GM10266 (cell line): Measurements from ENCODE around the gene ELOVL2.

Experiments used
- DNase-seq: peaks from one replicate; pipeline ENCODE4 v3.0.0; 2012; ENCODE audit errors: extremely low spot score
- TF ChIP-seq, protein P1 (sequence below): IDR thresholded peaks from 2 replicates; pipeline ENCODE4 v1.5.1; 2012; ENCODE audit warnings: mild to moderate bottlenecking, low read depth; ENCODE audit not compliant: control insufficient read depth, insufficient read depth; ENCODE audit errors: missing control alignments

Gene ELOVL2

DNA sequence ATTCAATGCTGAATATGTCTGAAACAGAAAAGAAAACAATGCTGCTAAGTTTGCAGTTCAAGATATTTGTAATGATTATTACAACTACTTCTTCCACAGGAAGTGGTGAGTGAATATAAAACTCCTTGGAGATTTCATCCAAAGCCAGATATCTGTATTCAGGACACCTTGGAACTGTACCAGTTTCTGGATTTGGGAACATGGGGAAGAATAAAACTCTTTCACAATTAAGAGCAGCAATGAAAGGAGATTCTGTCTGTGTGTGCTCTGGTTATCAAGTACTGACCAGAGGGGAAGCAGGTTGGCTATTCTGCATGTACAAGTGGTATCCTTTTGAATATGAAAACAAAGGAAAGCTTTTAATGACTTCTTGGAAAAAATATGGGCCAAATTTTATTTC, 21.1 kb downstream of the ELOVL2 start:
- DNase-seq = no peak
- TF ChIP-seq, protein P1, sequence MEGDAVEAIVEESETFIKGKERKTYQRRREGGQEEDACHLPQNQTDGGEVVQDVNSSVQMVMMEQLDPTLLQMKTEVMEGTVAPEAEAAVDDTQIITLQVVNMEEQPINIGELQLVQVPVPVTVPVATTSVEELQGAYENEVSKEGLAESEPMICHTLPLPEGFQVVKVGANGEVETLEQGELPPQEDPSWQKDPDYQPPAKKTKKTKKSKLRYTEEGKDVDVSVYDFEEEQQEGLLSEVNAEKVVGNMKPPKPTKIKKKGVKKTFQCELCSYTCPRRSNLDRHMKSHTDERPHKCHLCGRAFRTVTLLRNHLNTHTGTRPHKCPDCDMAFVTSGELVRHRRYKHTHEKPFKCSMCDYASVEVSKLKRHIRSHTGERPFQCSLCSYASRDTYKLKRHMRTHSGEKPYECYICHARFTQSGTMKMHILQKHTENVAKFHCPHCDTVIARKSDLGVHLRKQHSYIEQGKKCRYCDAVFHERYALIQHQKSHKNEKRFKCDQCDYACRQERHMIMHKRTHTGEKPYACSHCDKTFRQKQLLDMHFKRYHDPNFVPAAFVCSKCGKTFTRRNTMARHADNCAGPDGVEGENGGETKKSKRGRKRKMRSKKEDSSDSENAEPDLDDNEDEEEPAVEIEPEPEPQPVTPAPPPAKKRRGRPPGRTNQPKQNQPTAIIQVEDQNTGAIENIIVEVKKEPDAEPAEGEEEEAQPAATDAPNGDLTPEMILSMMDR = no peak

DNA sequence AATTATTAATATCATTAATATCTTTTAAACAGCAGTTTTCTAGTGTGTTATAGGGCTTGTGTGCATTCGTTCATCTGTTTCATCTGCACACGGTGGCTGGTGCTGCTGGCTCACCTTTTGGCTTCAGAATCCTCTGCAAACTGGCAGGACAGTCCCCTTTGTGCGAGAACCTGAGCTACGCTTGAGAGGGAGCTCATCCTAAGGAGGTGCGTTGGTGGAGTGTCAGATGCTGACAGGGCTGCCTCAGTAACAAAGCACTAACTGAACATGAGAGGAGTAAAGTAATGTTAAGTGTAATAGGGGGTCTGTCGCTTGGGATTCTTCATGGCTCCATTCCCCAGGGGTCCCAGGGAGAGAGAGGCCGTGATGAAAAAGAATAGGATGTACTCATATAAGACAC, 22.4 kb downstream of the ELOVL2 start:
- TF ChIP-seq, protein P1 = no peak
- no peak for DNase-seq

DNA sequence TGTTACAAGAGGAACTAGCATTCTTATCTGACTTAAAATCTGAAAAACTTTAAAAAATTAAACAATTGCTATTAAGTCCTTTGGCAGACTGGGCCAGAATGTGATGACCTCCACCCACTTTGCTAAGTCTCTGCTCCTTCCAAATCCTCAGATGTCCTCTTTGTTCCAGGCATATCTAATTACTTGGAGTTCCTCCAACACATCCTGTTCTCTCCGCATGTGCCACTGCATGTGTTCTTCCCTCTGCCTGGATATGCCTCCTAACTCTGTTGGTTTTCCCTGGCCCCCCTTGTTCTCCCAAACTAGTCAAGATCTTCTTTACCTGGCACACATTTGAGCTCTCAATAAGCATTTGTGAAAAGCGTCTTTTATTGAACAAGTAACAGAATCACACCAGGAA, 23.1 kb downstream of the ELOVL2 start:
- DNase-seq = no peak
- TF ChIP-seq, protein P1 = no peak

DNA sequence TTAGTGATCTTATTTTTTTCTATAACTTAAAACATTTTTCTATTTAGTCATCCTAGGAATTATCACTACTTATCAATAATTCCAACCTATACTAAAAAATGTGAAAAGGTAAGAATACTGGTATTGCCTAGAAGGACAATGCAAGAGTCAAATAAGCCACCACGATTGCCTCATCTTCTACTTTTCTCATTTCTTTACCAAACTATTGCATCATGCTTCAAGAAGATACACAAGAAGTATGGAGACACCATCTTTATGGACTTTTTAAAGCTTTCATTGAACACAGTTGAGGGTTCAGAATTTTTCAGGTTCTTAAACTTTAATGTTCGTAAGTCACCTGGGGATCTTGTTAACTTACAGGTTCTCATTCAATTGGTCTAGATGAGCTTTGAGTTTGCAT, 25.9 kb downstream of the ELOVL2 start:
- TF ChIP-seq, protein P1 = no peak
- DNase-seq = no peak

DNA sequence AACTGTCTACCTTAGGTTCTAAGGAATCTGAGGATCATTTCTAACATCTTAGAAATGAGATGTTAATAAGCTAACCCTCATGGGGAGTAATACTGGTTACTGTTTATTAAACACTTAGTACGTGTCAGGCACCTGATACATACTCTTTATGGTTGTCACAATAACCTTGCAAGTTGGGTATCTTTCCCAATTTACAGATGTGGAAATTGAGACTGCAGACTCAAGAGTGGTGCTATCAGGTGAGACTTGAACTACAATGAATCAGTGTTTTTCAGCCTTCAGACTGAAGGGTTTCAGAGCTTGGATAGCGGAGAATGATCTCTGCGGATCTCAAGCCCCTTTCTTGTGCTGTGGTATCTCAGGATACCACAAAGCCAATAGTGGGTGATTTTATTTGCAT, 27.0 kb downstream of the ELOVL2 start:
- TF ChIP-seq, protein P1 = no peak
- no peak for DNase-seq

DNA sequence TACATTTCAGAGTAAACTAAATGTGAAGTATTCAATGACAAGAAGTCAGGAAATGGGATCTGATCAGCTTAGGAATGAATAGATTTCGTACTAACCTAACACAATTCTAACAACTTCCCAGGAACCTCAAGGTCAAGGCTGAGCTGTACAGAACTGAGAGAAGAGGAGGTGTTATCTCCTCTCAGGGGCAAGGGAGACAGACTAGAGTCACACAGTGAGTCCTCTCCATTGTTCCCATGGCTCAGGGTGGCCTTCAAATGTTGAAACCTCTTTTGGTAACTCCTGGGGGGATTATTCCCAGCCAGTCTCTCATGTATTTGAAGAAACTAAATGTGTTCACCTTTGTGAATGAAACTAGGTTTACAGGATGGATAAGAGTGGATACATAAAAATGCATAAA, 27.7 kb downstream of the ELOVL2 start:
- no peak for DNase-seq

DNA sequence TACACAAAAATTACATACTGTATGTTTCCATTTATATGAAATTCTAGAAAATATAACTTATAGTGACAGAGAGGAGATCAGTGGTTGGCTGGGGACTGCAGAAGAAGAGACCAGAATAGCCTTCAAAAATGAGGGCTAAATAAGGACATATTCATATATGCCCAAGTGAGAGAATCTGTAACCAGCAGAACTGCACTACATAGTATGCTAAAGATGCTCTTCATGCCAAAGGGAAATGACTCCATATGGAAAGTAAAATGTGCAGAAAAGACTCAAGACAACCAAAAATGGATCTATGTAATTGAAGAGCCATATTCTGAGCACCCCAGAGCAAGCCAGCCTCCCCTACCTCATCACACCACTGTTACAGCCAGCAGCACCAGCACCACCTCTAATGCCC, 29.0 kb downstream of the ELOVL2 start:
- no peak for DNase-seq
- TF ChIP-seq, protein P1 = no peak

More for the DNA sequence above, 27.7 kb downstream of the ELOVL2 start:
- TF ChIP-seq, protein P1 = no peak

DNA sequence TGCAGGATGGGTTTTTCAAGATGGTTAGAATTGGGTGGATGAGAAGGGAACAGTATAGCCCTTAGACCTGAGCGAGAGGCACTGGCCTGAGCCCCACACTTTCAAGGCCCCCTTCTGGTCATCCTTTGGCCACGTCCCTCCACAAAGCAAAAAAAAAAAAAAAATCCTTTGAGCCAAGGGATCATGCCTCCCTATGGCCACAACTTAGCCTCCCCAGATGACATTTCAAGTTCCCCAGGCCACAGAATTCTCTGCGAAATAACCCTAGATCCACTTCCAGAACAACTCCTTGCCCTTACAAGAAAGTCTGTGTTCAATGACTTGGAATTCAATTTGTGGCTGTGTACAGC, 30.4 kb downstream of the ELOVL2 start:
- TF ChIP-seq, protein P1 = no peak
- no peak for DNase-seq
